HG03432 (cell line): ENCODE data around the gene AGGF1.
"Not testable (repeated sequence)": the region's sequence is repeated elsewhere in the genome, so short reads cannot be mapped to it uniquely, and the experiment has no call there.

Experiments
- ATAC-seq: cut with Tn5 transposase; IDR thresholded peaks from one replicate; pipeline ENCODE4 v1.9.1; 2021; ENCODE audit warnings: mild to moderate bottlenecking, moderate library complexity; ENCODE audit not compliant: unreplicated experiment

Gene AGGF1

DNA sequence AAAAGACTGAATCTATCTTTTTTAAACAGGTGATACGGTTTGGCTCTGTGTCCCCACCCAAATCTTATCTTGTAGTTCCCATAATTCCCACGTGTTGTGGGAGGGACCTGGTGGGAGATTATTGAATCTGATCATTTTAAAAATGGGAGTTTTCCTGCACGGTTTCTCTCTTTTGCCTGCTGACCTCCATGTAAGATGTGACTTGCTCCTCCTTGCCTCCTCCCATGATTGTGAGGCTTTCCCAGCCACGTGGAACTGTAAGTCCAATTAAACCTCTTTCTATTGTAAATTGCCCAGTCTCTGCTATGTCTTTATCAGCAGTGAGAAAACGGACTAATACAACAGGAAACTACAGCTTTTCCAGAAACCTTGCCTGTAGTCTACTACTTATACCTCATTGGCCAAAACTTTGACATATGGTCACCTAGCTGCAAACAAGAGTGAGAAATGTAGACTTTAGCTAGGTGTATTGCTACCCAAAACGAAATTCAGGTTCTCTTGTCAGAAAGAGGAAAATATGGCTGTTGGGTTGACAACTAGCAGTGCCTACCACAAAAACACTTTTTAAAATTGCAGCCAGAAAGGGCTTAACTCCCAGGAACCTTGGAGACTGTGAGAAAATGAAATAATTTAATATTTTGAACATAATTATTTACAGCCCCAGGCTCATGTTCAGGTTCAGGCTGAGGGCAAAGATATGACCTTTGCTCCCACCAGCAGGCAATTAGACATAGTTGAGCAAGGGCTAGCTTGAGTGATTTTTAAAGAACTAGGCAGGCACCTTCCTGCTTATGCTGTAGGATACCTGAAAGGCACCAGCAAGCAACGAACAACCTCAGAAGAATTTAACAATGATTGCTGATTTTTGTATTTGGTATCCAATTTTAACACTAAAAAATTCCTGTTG, 7.4 kb upstream of the AGGF1 start:
- ATAC-seq, result no peak

DNA sequence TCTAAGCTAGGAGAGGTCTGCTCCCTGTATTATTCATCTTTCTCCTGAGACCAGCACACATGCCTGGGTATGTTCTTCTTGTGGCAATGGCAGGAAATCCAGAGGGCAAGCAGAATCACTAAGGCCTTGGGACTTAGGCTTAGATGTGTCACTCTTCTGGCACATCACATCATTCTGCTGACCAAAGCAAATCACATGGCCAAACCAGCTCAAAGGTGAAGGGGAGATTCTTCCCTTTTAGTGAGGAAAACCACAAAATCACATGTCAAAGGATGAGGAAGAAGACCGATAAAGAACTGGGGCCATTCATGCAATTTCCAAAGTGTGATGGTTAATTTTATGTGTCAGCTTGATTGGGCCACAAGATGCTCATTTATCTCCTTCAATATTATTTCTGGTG, 5.7 kb upstream of the AGGF1 start:
- ATAC-seq, result no peak

DNA sequence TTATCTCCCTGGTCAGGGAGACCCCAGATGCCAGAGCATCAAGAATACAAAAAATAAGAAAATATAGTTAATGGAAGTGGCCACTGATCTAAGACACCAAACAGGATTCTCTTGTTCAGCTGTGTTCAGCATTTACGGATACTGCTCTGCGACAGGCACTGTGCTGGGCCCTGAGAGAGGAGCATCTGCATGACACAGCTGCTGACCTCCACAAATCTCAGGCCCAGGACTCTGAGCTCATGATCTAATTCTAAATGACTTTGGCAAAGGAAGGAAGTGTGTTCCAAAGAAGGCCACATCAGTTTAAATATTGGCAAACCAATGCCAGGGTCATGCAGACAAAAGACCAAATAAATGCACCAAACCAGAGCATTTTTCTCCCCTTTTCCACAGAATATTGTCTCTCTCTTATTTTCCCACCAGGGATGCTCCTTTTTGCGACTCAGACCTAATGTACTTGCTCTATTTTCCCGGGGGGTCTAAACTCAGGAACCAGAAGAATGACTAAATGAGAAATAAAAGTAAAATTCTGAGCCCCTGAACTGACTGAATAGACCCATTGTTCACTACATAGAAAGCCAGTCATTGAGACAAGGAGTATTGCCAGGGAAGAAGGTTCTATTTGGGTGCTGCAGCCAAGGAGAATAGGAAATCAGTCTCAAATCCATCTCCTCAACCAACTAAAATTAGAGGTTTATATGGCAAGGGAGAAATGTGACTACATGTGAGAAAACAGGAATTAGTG, 1.4 kb upstream of the AGGF1 start:
- ATAC-seq, result no peak

DNA sequence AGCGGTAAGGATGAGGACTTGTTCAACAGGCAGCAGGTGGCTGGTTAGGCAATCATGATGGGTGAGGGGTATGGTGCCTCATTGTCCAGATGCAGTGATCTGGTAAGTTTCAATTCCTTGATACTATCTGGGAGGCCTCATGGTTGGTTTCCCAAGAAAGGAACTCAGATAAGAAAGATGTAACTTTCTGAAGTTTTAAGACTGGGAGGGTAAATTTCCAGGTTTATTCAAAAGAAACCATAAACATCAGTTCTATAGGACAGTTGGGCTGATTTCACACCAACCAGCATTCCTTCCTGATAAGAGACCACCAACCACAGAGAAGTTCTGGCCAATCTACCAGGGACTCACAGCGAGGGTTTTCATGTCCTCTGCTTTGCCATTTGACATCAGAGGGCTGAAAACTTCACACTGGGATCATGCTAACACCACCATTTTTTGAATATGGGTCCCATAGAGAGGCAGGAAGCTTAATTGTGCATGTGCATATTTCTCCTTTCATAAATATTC, 773 bp upstream of the AGGF1 start:
- ATAC-seq, result no peak

DNA sequence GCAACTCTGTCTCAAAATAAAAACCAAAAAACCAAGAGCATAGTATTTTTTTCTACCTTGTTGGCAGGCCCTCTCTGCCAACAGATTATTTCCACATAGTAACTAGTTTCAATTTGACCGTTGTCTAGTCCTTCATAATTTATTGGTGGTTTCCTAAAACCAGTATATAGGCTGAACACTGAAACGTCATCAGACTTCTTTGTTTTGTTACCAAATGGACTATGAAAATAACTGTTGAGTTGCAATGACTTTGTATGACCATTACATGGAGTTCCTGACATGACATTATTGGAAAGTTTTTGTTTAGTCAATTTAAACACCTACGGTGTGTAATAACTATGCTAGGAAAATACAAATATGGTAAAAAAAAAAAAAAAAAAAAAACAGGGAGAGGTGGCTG, 1.7 kb downstream of the AGGF1 start:
- no peak for ATAC-seq

DNA sequence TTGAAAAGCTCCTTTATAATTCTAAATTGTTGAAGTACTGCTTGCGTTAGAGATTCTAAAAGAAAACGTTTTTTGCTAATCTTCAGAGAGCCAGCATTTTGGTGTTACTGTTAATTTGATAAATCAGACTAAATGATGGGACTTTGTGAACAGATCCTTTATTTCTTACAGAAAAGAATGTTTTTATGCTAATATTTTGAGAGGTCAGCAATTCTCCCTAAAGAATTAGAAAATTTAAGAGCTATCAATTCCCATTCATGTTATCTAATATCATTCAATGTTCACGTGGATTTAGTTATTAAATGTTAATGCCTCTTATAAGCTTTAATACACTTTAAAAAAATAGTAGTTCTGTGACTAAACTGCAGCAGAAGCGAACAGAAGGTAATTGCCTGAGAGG, 2.4 kb downstream of the AGGF1 start:
- no peak for ATAC-seq

DNA sequence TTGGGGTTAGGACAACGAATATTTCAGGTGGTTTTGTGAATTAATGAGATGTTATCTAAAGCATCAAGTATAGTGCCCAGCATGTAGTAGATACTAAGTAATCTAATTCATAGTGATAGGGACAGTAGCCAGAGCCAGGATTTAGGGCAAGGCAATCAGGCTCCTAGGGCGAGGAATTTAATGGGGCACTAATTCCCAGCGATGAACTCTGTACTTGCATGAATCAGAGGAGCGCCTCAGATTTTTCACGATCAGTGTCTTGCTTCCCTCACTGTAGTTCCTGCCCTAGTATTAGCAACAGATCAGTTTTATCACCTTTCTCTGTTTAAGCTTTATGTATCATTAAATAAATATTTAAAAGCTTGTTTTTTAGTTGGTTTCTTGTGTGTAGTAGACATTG, 3.1 kb downstream of the AGGF1 start:
- no peak for ATAC-seq

DNA sequence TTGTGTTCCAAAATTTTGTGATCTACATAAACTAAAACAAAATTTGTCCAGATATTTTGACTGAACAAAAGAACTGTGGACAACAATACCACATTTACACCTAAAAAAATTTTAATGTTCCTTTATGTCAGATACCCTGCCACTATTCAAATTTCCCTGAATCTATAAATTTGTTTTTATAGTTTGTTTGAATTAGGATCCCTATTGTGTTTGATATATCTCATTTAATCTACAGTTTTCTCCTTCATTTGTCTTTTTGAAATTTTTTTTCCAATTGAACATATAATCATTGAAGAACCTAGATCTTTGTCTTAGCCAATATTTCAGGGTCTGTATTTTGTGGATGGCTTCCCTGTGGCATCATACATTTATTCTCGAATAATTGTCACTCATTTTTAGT, 5.7 kb downstream of the AGGF1 start:
- ATAC-seq, result no peak

DNA sequence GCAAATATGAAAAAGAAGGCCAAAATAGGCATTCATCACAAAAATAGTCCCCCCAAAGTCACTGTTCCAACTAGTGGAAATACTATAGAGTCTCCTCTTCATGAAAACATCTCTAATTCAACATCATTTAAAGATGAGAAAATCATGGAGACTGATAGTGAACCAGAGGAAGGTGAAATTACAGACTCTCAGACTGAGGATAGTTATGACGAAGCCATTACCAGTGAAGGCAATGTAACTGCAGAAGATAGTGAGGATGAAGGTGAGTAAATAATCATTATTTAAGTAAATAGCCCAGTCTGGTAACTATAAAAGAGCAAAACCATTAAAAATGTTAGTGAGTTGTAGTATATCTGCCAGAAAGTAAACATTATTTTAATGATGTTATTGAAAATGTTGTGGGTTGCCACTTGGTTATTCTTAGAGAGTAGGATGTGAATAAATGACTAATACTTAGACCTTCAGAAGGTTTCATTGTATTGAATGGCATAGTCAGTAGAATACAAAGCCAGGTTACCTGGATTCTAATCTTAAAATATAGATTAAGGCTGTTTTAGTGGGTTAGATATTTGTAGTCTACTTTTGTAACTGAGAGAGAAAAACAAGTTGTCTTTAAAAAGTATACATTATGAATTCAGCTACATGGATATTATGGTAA, 16.3 kb downstream of the AGGF1 start:
- ATAC-seq, result no peak

DNA sequence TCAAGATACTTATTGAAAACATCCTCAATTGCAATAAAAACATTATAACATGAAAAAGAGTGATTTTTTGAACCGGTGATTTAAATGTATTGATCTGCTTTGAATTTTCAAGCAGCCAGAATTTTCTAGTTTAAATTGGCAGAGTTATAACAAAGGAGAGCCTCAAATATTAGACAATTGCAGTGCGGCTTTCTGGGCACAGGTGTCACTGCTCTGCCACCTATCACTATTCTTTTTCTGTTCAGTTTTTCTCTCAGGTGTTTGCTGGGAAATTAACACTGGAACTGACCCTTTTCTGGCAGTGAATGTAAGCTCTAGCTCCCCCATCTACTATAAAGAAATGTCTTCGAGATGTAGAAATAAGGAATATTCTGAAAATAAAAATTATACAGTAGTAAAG, 33.8 kb downstream of the AGGF1 start:
- no peak for ATAC-seq

DNA sequence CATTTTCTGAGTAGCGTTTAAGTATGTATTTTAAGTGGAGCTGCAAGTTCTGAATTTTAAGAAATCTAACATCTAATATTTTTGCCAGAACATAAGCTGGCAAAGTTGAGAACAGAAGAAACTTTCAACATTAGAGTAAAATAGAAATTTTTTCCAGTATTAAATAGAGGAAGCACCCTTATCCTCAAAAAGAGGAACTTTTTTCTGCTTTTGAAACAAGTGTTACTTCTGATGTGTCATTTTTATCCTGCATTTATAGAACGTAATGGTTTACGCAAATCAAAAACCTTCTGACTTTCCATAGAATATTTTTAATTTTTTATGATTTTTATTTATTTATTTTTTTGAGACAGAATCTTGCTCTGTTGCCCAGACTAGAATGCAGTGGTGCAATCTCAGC, 35.1 kb downstream of the AGGF1 start:
- ATAC-seq, result no peak

DNA sequence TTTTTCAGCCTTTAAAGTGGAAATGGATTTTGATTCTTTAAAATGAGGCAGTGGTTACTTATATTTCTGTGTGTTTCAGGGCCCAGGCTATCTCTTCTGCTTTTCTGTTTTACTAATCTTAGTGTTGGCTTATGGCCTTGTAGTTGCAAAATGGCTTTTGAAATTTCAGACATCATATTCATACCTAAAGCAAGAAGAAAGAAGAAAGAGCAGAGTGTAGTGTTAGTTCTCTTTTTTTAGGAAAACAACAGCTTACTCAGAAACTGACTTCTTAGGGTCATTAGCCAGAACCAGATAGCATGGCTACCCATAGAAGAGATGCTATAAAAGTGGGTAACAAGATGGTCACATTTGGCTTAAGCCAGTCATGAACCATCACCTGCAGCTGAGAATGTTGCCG, 36.0 kb downstream of the AGGF1 start:
- ATAC-seq, result peak; percentile 28

DNA sequence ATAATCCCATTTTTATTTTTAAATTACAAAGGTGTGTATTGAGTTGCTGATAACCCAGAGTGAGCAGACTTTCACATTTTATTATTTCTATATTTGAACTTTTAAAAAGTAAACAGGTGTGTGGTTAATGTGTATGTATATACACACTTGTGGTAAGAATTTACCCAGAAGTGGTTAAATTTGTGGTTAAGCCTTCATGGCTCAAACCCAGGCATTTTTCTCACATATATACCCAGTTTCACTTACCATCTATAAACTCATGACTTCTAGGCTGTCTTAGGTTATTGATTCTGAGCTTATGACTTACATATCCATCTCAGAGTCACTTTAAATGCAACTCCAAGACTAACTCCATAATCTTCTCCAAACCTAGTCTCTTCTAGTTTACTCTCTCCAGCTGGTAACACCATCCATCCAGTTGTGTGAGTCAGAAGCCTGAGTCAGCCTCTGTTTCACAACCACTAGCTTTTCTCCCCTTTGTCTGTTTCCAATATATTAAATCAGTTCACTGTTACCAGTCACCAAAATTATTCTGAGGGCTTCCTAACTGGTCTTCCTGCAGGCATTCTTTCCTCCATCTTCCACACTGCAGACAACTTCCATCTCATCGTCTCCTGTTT, 36.7 kb downstream of the AGGF1 start:
- ATAC-seq, result peak; percentile 72

DNA sequence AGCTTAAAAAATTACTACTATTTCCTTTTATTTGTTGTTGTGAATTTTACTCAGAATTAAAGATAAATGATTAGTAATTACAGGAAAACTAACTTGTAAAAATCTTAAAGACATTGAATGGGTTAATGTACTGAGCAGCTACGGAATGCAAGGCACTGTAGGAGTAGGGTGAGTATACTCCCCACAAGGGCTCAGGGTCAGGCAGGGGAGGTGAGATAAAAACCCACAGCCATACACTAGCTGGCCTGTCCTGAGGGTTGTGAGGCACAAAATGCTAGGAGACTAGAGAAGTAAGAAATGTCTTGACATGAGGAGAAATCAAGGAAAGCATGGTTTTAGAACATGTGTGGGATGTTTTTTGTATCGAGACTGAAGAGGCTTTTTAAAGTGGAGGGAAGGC, 43.5 kb downstream of the AGGF1 start:
- ATAC-seq, result no peak

DNA sequence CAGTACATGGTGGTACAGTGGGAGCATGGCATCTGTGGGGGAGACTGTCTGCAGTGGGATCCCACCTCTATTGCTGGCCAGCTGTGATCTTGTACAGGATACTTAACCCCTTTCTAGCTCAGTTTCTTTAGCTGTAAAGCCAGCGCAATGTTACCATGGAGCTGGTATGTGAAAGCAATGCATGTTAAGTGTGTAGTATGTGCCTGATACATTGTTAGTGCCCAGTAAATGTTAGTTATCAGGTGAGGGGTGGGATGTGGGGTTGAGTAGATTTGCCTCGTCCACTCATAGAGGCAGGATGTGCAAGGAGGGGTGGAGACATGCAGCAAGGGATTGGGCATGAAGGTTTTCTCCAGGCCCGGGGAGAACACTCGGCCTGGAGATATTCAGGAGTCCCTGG, 44.5 kb downstream of the AGGF1 start:
- ATAC-seq, result no peak

DNA sequence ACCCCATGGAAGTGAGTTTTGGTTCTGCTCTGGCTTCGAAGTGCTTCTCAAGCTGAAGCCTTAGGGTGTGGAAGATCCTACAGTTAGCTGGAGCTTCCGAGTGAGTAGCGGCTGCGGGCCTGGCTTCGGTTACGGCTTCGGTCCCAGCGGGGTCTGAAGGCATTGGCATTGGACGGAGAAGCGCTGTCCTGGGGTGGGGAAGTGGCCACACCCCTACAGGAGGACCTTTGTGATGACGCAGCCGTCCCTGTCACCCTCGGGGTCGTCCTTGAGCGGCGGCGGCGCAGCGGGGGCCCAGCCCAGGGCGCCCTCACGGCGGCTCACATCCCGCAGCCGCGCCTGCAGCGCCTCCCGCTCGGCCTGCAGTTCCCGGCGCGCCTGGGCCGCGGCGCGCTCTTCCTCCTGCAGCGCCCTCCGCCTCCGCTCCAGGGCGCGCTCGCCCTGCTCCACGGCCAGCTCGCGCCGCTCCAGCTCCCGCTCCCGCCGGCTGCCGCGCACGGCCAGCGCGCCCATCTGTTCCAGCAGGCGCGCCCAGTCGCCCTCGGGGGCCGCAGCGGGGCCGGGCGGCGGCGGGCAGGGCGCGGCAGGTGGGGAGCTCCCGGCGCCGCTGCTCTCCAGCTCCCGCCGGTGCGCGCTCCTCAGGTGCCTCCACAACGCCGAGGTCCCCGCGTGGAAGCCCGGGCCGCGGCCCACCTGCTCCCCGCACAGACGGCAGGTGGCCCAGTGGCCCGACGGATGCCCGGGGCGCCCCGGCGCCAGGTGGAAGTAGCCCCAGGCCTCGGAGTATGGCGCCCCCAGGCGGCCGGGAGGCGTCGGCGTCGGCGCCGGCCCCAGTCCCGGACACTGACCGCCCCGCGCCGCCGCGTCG, 47.0 kb downstream of the AGGF1 start:
- ATAC-seq, result peak; percentile 91

DNA sequence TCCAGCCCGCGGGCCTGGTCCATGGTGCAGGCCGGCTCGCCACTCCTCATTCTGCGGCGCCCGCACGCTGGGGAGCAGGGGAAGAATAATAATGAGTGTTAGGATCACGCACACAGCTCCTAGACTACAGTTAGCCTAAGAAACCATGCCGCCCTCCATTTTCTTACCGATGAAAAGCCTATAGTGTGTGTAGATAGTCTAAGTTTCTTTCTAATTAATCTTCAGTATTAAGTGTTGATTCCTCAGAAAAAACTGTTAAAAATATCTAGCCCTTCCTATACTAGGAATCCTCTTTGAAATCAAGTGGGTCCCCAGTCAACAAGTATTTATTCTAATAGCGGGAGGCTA, 47.6 kb downstream of the AGGF1 start:
- no peak for ATAC-seq

DNA sequence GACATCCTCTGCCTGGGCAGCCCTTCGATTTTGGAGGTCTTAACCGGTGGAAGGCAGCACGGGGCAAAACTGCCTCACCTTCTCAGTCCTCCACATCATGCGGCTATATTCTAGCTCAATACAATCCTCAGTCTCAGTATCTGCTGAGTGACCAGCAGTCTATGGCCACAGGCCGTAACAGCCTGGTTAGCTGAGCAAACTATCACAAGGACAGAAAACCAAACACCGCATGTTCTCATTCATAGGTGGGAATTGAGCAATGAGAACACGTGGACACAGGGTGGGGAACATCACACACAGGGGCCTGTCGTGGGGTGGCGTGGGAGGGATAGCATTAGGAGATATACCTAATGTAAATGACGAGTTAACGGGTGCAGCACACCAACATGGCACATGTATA, 50.3 kb downstream of the AGGF1 start:
- ATAC-seq, result not testable (repeated sequence)

DNA sequence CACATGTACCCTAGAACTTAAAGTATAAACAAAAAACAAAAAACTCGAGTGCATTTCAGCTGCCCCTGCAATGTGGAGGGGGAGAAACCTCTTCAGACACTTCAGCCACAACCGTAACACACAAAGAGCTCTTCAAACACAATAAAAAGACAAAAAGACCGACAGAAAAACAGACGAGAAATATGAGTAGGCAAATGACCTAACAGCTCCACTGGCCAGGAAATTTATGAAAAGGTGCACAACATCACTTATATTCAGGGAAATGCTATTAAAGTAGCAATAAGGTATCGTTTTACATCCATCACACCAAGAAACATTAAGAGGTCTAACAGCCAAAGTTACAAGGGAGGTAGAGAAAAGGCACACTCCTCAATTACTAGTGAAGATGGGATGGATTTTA, 50.7 kb downstream of the AGGF1 start:
- ATAC-seq, result no peak

DNA sequence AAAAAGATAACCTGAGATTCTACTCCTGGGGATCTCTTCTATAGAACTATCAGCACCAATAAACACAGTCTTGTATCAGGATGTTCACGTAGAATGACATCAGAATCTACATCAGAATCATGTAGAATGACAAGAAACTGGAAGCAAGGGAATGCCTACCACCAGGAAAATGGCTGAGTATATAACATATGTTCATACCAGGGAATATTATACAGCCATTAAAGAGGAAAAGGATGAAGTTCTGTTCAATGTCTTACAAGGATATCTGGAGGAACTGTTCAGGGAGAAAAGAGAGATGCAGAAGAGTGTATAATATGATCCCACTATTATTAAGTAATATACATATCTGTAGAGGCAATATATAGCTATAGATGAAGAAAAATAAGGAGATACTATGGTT, 52.1 kb downstream of the AGGF1 start:
- ATAC-seq, result no peak
